GM13977 (cell line): Measurements from ENCODE around the gene EPHA2.

ENCODE experiments used
- DNase-seq: peaks from one replicate; pipeline ENCODE4 v3.0.0; 2012; ENCODE audit warnings: low spot score
- CTCF ChIP-seq: IDR thresholded peaks from 2 replicates; pipeline ENCODE4 v1.5.1; 2012; ENCODE audit warnings: mild to moderate bottlenecking, control low read depth; ENCODE audit not compliant: insufficient read depth; ENCODE audit errors: extremely low read depth, missing control alignments
- in situ Hi-C: fragments of 300-500 bp; cut with MboI; formaldehyde crosslinking; loops from one replicate; pipeline ENCODE4 v1.12.0; 2022; ENCODE audit warnings: low sequenced_read_pairs, low pct_unique_long_range_greater_than_20kb, mixed read lengths, inconsistent platforms; ENCODE audit not compliant: unreplicated experiment

Gene EPHA2

GRCh38 chr1:16176653-16177052 is 20.8 kb upstream of the EPHA2 start:
- TF ChIP-seq CTCF = no peak
- no peak for DNase-seq
- in situ Hi-C loops = loop anchor here (25.0 kb wide), 1 partner anchor 389 kb away; no protein-coding TSS in a partner anchor

- in situ Hi-C loops = loop anchor here (25.0 kb wide), 1 partner anchor 389 kb away; no protein-coding TSS in a partner anchor
- no peak for DNase-seq
- no peak for TF ChIP-seq CTCF
Observed at GRCh38 chr1:16175610-16176553, 20.0 kb upstream of the EPHA2 start.

- no peak for DNase-seq
- no peak for TF ChIP-seq CTCF
- in situ Hi-C loops = loop anchor here (25.0 kb wide), 1 partner anchor 388 kb away; no protein-coding TSS in a partner anchor
Observed at GRCh38 chr1:16174886-16175598, 19.2 kb upstream of the EPHA2 start.

GRCh38 chr1:16174261-16174868 is 18.5 kb upstream of the EPHA2 start:
- in situ Hi-C loops = no loop called here
- no peak for DNase-seq
- no peak for TF ChIP-seq CTCF

DNA sequence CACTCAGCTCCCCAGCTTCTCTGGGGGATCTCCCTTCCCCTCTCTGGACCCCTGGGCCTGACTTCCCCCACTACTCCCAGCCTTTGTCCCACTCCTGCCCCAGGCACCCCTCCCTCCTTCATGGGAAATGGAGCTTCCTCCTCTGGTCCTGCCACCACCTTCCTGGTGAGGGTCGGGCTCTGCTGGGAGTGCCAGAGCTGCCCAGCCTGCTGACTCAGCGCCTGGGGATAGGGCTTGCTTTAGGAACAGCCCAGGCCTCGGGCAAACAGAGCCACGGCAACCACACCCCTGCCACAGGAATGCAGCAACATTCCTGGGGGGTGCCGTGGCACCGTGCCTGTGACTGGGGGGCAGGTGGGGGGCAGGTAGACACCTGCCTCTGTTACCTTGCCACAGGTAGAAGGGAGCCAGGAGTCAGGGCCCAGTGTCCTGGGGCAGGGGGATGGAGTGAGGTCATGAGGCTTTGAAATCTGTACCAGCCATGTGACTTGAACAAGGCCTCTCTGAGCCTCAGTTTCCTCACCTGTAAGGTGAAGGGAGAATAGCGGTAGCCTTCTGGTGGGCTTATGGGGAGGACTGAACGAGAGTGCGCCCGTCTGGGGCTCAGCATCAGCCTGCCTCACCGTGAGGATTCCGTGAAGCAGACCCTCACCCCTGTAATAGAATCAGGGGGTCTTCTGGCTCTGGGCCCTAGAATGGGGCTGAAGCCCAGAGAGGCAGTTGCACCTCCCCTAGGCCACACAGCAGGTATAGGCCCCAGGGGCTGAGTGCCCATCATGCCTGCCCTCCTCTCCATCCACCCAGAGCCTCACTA is 17.8 kb upstream of the EPHA2 start:
- TF ChIP-seq CTCF = no peak
- DNase-seq = no peak
- in situ Hi-C loops = no loop called here

- no peak for DNase-seq
- no peak for TF ChIP-seq CTCF
- in situ Hi-C loops = no loop called here
Observed at GRCh38 chr1:16172964-16173446, 17.1 kb upstream of the EPHA2 start.
